ENCODE measurements around the gene PTBP1.

DNA sequence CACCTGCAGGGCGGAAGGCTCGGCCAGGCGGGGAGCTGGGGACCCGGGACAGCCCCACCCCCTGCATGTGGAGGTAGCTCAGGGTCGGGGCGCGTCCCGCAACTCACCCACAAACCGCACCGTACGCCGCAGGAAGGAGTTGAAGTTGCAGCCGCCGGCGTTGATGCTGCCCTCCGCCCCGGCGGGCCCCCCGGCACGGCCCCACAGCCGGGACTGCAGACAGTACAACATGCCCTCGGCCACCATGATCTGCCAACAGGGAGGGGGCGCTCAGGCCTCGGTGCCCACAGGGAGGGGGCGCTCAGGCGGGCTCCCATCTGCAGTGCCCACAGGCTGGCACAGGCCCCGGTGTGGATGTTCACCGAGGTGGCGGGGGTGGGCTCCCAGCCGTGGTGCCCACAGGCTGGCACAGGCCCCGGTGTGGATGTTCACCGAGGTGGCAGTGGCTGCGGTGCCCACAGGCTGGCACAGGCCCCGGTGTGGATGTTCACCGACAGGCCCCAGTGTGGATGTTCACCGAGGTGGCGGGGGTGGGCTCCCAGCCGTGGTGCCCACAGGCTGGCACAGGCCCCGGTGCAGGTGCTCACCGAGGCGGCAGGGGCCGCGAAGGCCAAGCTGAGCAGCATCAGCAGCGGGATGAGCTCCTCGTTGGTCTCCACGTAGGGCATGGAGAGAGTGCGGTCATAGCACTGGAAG lies 18.0 kb downstream of the PTBP1 start:
- TF ChIP-seq, protein P1, sequence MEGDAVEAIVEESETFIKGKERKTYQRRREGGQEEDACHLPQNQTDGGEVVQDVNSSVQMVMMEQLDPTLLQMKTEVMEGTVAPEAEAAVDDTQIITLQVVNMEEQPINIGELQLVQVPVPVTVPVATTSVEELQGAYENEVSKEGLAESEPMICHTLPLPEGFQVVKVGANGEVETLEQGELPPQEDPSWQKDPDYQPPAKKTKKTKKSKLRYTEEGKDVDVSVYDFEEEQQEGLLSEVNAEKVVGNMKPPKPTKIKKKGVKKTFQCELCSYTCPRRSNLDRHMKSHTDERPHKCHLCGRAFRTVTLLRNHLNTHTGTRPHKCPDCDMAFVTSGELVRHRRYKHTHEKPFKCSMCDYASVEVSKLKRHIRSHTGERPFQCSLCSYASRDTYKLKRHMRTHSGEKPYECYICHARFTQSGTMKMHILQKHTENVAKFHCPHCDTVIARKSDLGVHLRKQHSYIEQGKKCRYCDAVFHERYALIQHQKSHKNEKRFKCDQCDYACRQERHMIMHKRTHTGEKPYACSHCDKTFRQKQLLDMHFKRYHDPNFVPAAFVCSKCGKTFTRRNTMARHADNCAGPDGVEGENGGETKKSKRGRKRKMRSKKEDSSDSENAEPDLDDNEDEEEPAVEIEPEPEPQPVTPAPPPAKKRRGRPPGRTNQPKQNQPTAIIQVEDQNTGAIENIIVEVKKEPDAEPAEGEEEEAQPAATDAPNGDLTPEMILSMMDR (IDR thresholded peaks at IDR 0.05), result no peak
- TF ChIP-seq POLR2A (IDR thresholded peaks at IDR 0.05), result no peak

Measured in testis (tissue), 2 donors.